GM19452 (cell line): ENCODE measurements around the gene CLSTN3.
A peak's percentile ranks its signal among the peaks of the same experiment; 100 is the strongest.

Source experiments
- ATAC-seq: cut with Tn5 transposase; IDR thresholded peaks from one replicate; pipeline ENCODE4 v1.9.1; 2021; ENCODE audit not compliant: unreplicated experiment

CLSTN3 gene

DNA sequence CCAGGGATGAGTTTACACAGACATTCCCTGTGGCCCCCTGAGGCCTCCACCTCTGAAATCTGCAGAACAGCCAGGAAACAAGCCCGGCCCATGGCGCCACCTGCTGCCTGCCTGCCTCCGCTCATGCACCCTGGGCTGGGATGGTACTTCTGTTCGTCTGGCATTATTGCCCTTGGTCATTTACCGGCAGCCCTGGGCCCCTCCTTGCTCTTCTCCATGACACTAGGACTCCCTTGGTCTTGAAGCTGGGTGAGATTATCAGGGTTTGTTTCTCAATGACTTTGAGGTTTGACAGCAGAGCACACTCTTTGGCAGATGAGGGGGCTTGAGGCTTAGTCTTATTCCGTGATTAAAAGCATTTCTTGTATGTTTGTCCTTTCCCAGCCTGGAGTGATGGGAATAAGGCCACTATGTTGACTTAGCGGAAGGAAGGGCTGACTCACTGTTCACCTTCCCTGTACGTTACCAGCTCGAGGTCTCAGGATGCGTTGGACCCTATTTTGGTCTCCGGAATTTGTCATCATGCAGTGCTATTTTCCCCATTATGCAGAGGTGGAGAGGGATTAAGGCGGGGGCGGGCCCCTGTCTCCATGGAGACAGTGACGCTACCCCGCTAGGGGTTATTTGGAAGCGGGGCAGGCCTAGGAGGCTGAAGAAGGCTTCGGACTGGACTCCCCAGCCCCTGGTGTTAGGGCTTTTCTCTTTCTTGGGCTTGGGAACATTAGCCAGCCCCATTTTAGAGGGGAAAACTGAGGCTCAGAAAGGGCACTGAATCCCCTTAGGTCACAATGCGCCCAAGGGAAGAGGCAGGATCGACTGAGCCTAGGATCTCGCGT is 58.6 kb downstream of the CLSTN3 start:
- ATAC-seq, result peak; percentile 28

GRCh38 chr12:7189398-7190267 is 59.5 kb downstream of the CLSTN3 start, which contains the start of gene PEX5:
TSS of gene PEX5 (plus strand) at chr12:7189686. CDS start at chr12:7190378, 692 bp downstream.
- ATAC-seq, result peak; percentile 93

DNA sequence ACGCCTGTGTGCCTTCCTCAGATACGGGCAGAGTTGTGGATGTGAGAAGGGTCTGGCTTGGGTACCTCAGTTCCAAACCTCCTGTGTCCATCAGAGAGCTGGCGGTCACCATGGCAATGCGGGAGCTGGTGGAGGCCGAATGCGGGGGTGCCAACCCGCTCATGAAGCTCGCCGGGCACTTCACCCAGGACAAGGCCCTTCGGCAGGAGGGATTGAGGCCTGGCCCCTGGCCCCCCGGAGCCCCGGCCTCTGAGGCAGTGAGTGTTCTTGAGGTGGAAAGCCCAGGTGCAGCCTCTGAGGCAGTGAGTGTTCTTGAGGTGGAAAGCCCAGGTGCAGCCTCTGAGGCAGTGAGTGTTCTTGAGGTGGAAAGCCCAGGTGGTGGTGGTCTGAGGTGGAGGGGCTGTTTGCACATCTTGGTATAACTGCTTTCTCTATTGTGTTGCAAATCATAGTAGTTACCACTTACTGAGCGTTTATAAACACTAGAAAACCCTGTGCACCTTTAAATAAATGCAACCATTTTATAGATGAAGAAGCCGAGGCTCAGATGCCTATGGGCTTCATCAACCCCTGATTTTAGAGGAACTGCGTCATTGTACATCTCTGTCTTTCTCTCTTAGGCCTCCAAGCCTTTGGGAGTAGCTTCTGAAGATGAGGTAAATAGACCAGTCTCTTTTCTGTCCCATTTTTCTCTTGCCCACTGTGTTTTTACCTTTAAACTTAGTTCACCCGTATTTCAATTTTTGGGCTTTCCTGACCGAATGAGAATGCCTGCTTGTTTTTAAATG is 60.3 kb downstream of the CLSTN3 start:
- ATAC-seq, result no peak

DNA sequence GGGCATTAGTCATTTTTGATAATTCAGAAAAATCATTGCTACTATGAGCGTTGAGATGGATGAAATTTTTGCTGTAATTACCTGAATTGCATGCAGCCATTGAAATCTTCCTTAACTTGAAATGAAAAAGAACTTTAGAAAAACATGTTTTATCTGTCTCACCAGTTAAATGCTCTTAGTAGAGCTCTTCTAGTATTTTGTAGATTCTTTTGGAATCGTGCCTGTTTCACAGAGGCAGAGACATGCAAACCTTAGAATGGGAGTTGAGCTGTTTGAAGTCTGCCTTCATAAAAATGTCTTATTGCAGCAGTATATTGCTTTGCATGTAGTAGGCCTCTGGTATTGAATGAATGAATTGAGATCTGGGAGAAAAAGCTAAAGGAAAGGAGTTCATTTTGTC is 63.5 kb downstream of the CLSTN3 start:
- no peak for ATAC-seq

GRCh38 chr12:7197841-7198240 is 67.7 kb downstream of the CLSTN3 start:
- ATAC-seq, result no peak

GRCh38 chr12:7203109-7203508 is 72.9 kb downstream of the CLSTN3 start:
- ATAC-seq, result no peak

- ATAC-seq, result no peak
Observed at GRCh38 chr12:7205091-7205490, 74.9 kb downstream of the CLSTN3 start.

DNA sequence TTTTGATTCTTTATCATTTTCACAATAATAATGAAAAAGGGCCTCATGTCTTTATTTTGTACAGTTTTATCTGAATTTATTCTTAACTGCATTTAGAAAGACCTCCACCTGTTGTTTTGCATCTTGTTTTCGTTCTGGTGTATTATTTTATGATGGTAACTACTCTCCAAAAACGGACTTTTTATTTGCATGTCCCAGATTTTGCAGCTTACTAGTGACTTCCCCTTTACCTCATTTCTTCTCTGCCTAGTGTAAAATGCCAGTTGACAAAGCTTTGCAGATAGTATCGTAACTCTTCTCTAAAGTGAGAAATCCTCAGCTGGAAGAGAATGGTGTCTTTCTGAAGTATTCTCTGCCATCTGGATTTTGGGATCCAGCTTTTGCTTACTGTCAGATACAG is 76.5 kb downstream of the CLSTN3 start:
- ATAC-seq, result no peak

GRCh38 chr12:7207866-7208625 is 77.9 kb downstream of the CLSTN3 start:
- no peak for ATAC-seq
